ENCODE data around the gene FAM13A.

GRCh38 chr4:88937081-88937480, 119.9 kb downstream of the FAM13A start:
- no peak for TF ChIP-seq EZH2 (IDR thresholded peaks at IDR 0.05; ENCODE audit: borderline replicate concordance, control insufficient read depth, low read depth, low read length)
- no peak for TF ChIP-seq MAX (IDR thresholded peaks at IDR 0.05; ENCODE audit: low read depth, low read length)
- no peak for TF ChIP-seq CBFB (IDR thresholded peaks at IDR 0.05; ENCODE audit: low read depth)
- no peak for TF ChIP-seq MYC (IDR thresholded peaks at IDR 0.05; ENCODE audit: insufficient read depth, insufficient read length, insufficient replicate concordance, low read length, severe bottlenecking)
- no peak for TF ChIP-seq POLR2AphosphoS5 (IDR thresholded peaks at IDR 0.05; ENCODE audit: low read length)
- TF ChIP-seq SMC3 (IDR thresholded peaks at IDR 0.05; ENCODE audit: borderline replicate concordance, low read length) = no peak
- TF ChIP-seq NRF1 (conservative IDR thresholded peaks at IDR 0.05; ENCODE audit: low read depth, low read length) = no peak
- no peak for TF ChIP-seq USF2 (IDR thresholded peaks at IDR 0.05; ENCODE audit: borderline replicate concordance, low read depth, low read length)
- no peak for TF ChIP-seq ZNF622 (IDR thresholded peaks at IDR 0.05)
- TF ChIP-seq SUPT20H (IDR thresholded peaks at IDR 0.05; ENCODE audit: borderline replicate concordance, control insufficient read depth, low read depth, low read length) = no peak
- no peak for TF ChIP-seq POLR2AphosphoS2 (IDR thresholded peaks at IDR 0.05; ENCODE audit: low read depth, low read length)
- no peak for TF ChIP-seq CBX5 (IDR thresholded peaks at IDR 0.05; ENCODE audit: low read depth)

Data from GM12878 (cell line).